Breast epithelium (tissue), 3 donors: ENCODE results near the gene TARDBP.

Experiments
- POLR2A ChIP-seq: fragments of 450-650 bp; IDR thresholded peaks from one replicate; pipeline ENCODE4 v1.6.1; 2016; ENCODE audit warnings: antibody characterized with exemption, mild to moderate bottlenecking, moderate library complexity
- POLR2AphosphoS5 ChIP-seq, 3 donors: sonication (generic); formaldehyde crosslinking; IDR thresholded peaks; one replicate each; pipeline ENCODE4 v1.6.1; 2017; ENCODE audit warnings: antibody characterized with exemption in 3 of 3
- TF ChIP-seq, protein P1 (sequence below), 3 donors: fragments of 450-650 bp; IDR thresholded peaks; one replicate each; pipeline ENCODE4 v1.5.1; 2016 to 2017; ENCODE audit warnings: antibody characterized with exemption in 3 of 3, mild to moderate bottlenecking in 3 of 3, moderate library complexity in 3 of 3

DNA sequence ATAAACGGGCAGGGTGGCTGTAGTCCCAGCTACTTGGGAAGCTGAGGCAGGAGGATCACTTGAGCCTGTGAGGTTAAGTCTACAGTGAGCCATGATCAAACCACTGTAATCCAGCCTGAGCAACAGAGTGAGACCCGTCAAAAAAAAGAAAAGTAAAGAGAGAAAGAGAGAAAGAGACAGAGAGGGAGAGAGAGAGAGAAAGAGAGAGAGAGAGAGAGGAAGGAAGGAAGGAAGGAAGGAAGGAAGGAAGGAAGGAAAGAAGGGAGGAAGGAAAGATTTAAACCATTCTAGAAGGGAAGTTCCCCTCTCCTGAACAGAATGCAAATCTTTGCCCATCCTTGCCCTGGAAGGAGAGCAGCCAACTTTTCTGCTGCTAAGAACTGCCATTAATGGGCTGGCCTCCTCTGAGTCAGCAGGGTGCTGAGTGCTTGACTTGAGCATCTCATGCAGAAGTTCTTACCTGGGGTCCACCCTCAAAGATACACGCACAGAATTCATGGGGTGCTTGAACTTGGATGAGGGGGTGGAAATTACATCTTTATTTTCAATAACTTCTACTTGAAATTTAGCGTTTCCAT is 24.5 kb upstream of the TARDBP start:
- no peak for TF ChIP-seq POLR2AphosphoS5 (IDR thresholded peaks at IDR 0.05)
- TF ChIP-seq, protein P1, sequence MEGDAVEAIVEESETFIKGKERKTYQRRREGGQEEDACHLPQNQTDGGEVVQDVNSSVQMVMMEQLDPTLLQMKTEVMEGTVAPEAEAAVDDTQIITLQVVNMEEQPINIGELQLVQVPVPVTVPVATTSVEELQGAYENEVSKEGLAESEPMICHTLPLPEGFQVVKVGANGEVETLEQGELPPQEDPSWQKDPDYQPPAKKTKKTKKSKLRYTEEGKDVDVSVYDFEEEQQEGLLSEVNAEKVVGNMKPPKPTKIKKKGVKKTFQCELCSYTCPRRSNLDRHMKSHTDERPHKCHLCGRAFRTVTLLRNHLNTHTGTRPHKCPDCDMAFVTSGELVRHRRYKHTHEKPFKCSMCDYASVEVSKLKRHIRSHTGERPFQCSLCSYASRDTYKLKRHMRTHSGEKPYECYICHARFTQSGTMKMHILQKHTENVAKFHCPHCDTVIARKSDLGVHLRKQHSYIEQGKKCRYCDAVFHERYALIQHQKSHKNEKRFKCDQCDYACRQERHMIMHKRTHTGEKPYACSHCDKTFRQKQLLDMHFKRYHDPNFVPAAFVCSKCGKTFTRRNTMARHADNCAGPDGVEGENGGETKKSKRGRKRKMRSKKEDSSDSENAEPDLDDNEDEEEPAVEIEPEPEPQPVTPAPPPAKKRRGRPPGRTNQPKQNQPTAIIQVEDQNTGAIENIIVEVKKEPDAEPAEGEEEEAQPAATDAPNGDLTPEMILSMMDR (IDR thresholded peaks at IDR 0.05), result no peak
- TF ChIP-seq POLR2A, result no peak
